HepG2 (cell line): ENCODE data around the gene CACNA2D3. TPM values are rescaled to one million over a fixed set of nuclear protein-coding genes. Genes with fewer than 3 reads are reported as not detected.

ENCODE experiments used
- ATAC-seq: fragments of 200-7000 bp; cut with Tn5 transposase; 3 replicates; pipeline ENCODE4 v1.9.1; 2020; ENCODE audit warnings: mild to moderate bottlenecking, moderate library complexity
- BruUV-seq: library from RNA; stranded (reverse); fragments of 400-500 nt; replicated peaks from 2 replicates; lab custom pipeline; 2021; lab: Mats Ljungman, UMichigan
- CTCF ChIA-PET: fragments of 300-600 bp; formaldehyde crosslinking; extraction: SDS; loops from one replicate; lab custom pipeline; 2021; ENCODE audit warnings: low total read pairs, inconsistent platforms, low intra/inter-chr PET ratio; lab: Yijun Ruan, JAX
- POLR2A ChIA-PET: fragments of 350-600 bp; sonication (Branson Sonifier 250); formaldehyde crosslinking; loops from one replicate; lab custom pipeline; 2020; ENCODE audit warnings: antibody characterized with exemption, inconsistent platforms; lab: Yijun Ruan, JAX
- DNase-seq: peaks from one replicate; pipeline ENCODE4 v3.0.0-alpha.2; 2015; ENCODE audit warnings: low spot score
- FAIRE-seq: peaks from 3 replicates; lab custom pipeline; 2011; peaks lifted over from hg19 to GRCh38; lab: Jason Lieb, UNC
- H2AFZ ChIP-seq: one replicate; pipeline ENCODE4 v1.6.1; 2011; ENCODE audit warnings: low read length, inconsistent platforms
- H3K27ac ChIP-seq: fragments of 300-600 bp; 3 replicates; pipeline ENCODE4 v1.8.0; 2011; ENCODE audit warnings: mixed run types, mild to moderate bottlenecking, mixed read lengths, low read length, inconsistent platforms; ENCODE audit not compliant: insufficient read depth; ENCODE audit errors: extremely low read length
- H3K27me3 ChIP-seq, 2 experiments: fragments of 200-600 bp in 1 of 2; 2 replicates in 1 of 2; 3 replicates in 1 of 2; pipeline versions ENCODE4 v1.6.0 to v1.8.0; 2011; ENCODE audit warnings: low read length in 2 of 2, mild to moderate bottlenecking in 2 of 2, moderate library complexity in 2 of 2, inconsistent platforms in 1 of 2; ENCODE audit not compliant: insufficient read depth in 2 of 2, control insufficient read depth in 1 of 2
- H3K36me3 ChIP-seq, 2 experiments: fragments of 200-600 bp in 1 of 2; replicated peaks in 1 of 2; 2 replicates in 1 of 2; 3 replicates in 1 of 2; pipeline versions ENCODE4 v1.5.1 to v1.8.0; 2011; ENCODE audit warnings: low read length in 2 of 2, inconsistent platforms in 1 of 2; ENCODE audit not compliant: insufficient read depth in 2 of 2, control insufficient read depth in 1 of 2
- H3K4me1 ChIP-seq: 2 replicates; pipeline ENCODE4 v1.5.1; 2012; ENCODE audit warnings: low read length, inconsistent platforms; ENCODE audit not compliant: insufficient read depth
- H3K4me2 ChIP-seq: 2 replicates; pipeline ENCODE4 v1.6.0; 2011; ENCODE audit warnings: low read depth, low read length, inconsistent platforms
- H3K4me3 ChIP-seq, 3 experiments: fragments of 200-600 bp in 1 of 3; sonication (generic), shearing (Covaris generic) in 1 of 3; replicated peaks in 1 of 3; 2 replicates each; pipeline ENCODE4 v1.5.1; 2011 to 2016; ENCODE audit warnings: low read length in 3 of 3, inconsistent platforms in 2 of 3, low read depth in 2 of 3, mild to moderate bottlenecking in 2 of 3, control low read depth in 1 of 3, mixed read lengths in 1 of 3; ENCODE audit not compliant: insufficient read depth in 1 of 3
- H3K79me2 ChIP-seq: one replicate; pipeline ENCODE4 v1.6.1; 2011; ENCODE audit warnings: low read length, inconsistent platforms; ENCODE audit not compliant: insufficient read depth
- H3K9ac ChIP-seq: 2 replicates; pipeline ENCODE4 v1.6.0; 2011; ENCODE audit warnings: mild to moderate bottlenecking, low read depth, low read length, inconsistent platforms; ENCODE audit not compliant: insufficient read depth
- H3K9me3 ChIP-seq: 2 replicates; pipeline ENCODE4 v1.5.1; 2012; ENCODE audit warnings: mild to moderate bottlenecking, low read length
- H4K20me1 ChIP-seq: 2 replicates; pipeline ENCODE4 v1.6.0; 2011; ENCODE audit warnings: inconsistent platforms, mild to moderate bottlenecking, low read length, moderate library complexity; ENCODE audit not compliant: insufficient read depth
- CBX5 ChIP-seq: sonication (generic); formaldehyde crosslinking; IDR thresholded peaks from 2 replicates; pipeline ENCODE4 v1.4.0; 2020; ENCODE audit warnings: missing genetic modification reagents, borderline replicate concordance
- CEBPB ChIP-seq: IDR thresholded peaks from 2 replicates; pipeline ENCODE4 v1.6.1; 2011; ENCODE audit warnings: low read depth, low read length, improper control_type of control experiment, borderline replicate concordance
- ETV5 ChIP-seq: IDR thresholded peaks from 2 replicates; pipeline ENCODE4 v1.6.1; 2018; ENCODE audit warnings: missing biosample characterization, missing genetic modification reagents, inconsistent platforms, borderline replicate concordance
- HNF4G ChIP-seq, 2 experiments: sonication (generic) in 1 of 2; formaldehyde crosslinking in 1 of 2; IDR thresholded peaks; 2 replicates each; pipeline versions ENCODE4 v1.4.0 to v1.6.1; 2011 to 2020; ENCODE audit warnings: borderline replicate concordance in 2 of 2, low read depth in 2 of 2, mild to moderate bottlenecking in 2 of 2, low read length in 1 of 2, missing genetic modification reagents in 1 of 2, moderate library complexity in 1 of 2
- MTA3 ChIP-seq: sonication (generic); formaldehyde crosslinking; IDR thresholded peaks from 2 replicates; pipeline ENCODE4 v1.4.0; 2020; ENCODE audit warnings: missing genetic modification reagents
- PAF1 ChIP-seq: IDR thresholded peaks from 2 replicates; pipeline ENCODE4 v1.6.1; 2016; ENCODE audit warnings: missing genetic modification reagents, missing compliant biosample characterization
- SMC3 ChIP-seq: IDR thresholded peaks from 2 replicates; pipeline ENCODE4 v1.6.1; 2011; ENCODE audit warnings: low read length, improper control_type of control experiment
- ZEB1 ChIP-seq: IDR thresholded peaks from 2 replicates; pipeline ENCODE4 v1.6.1; 2012; ENCODE audit warnings: mild to moderate bottlenecking, low read depth, inconsistent platforms; ENCODE audit not compliant: insufficient replicate concordance
- ZFP1 ChIP-seq: IDR thresholded peaks from 2 replicates; pipeline ENCODE4 v1.6.1; 2016
- ZNF101 ChIP-seq: sonication (generic); formaldehyde crosslinking; IDR thresholded peaks from 2 replicates; pipeline ENCODE4 v1.4.0; 2020; ENCODE audit warnings: mild to moderate bottlenecking, low read depth, missing genetic modification reagents, borderline replicate concordance
- ZNF432 ChIP-seq: sonication (generic); formaldehyde crosslinking; IDR thresholded peaks from 2 replicates; pipeline ENCODE4 v1.5.0; 2020; ENCODE audit warnings: missing genetic modification reagents, mild to moderate bottlenecking, borderline replicate concordance
- ZNF530 ChIP-seq: sonication (generic); formaldehyde crosslinking; IDR thresholded peaks from 2 replicates; pipeline ENCODE4 v1.5.0; 2020; ENCODE audit warnings: low read depth, mild to moderate bottlenecking, missing genetic modification reagents
- ZNF558 ChIP-seq: sonication (generic); formaldehyde crosslinking; IDR thresholded peaks from 2 replicates; pipeline ENCODE4 v1.9.0; 2022; ENCODE audit warnings: mild to moderate bottlenecking, missing genetic modification reagents, borderline replicate concordance
- ZNF678 ChIP-seq: sonication (generic); formaldehyde crosslinking; IDR thresholded peaks from 2 replicates; pipeline ENCODE4 v1.4.0; 2020; ENCODE audit warnings: mild to moderate bottlenecking, missing genetic modification reagents
- ZNF737 ChIP-seq: sonication (generic); formaldehyde crosslinking; IDR thresholded peaks from 2 replicates; pipeline ENCODE4 v1.5.0; 2020; ENCODE audit warnings: missing genetic modification reagents, mild to moderate bottlenecking, borderline replicate concordance
- ZNF782 ChIP-seq: sonication (generic); formaldehyde crosslinking; IDR thresholded peaks from 2 replicates; pipeline ENCODE4 v1.4.0; 2020; ENCODE audit warnings: missing genetic modification reagents, mild to moderate bottlenecking, borderline replicate concordance
- WGBS: methylation state at CpG from one replicate; pipeline ENCODE4 v1.1.6; 2017; ENCODE audit warnings: low lambda C conversion rate; 5-methylcytosine and 5-hydroxymethylcytosine counted together
- in situ Hi-C: cut with HindIII; loops from 2 replicates; pipeline ENCODE4 v1.10.0; 2017; ENCODE audit warnings: low pct_unique_long_range_greater_than_20kb; ENCODE audit not compliant: extremely low pct_ligation_motif_present
- intact Hi-C: fragments of 100-400 bp; cut with micrococcal nuclease; formaldehyde crosslinking; loops from one replicate; pipeline ENCODE4 v1.10.0; 2022; ENCODE audit not compliant: unreplicated experiment
- polyA plus RNA-seq, 8 experiments: library from polyadenylated mRNA; depleted of rRNA in 3 of 8; stranded (reverse) in 7 of 8; unstranded in 1 of 8; fragments of >200 nt; fragmentation: Illumina TruSeq in 4 of 8; extraction: Trizol in 4 of 8; gene quantifications; 2 replicates each; pipeline versions ENCODE4 v1.2.1 to v1.2.3, GENCODE V29; 2011 to 2016; ENCODE audit warnings: low read depth in 4 of 8, missing spikeins in 1 of 8, mixed read lengths in 1 of 8; ENCODE audit not compliant: insufficient read depth in 1 of 8
- total RNA-seq, 5 experiments: library from RNA; depleted of rRNA; stranded (reverse); fragments of >200 nt; fragmentation: Illumina TruSeq; extraction: Trizol; gene quantifications; 2 replicates each; pipeline ENCODE4 v1.2.3, GENCODE V29; 2016; ENCODE audit warnings: low read depth in 1 of 5
- TF ChIP-seq, protein P1 (sequence below): IDR thresholded peaks from 2 replicates; pipeline ENCODE4 v1.6.1; 2016; ENCODE audit warnings: low read depth, control low read depth
- TF ChIP-seq, protein P2 (sequence below): sonication (generic); formaldehyde crosslinking; IDR thresholded peaks from 2 replicates; pipeline ENCODE4 v1.5.0; 2020; ENCODE audit warnings: mild to moderate bottlenecking, missing genetic modification reagents
- TF ChIP-seq, protein P3 (sequence below): IDR thresholded peaks from 2 replicates; pipeline ENCODE4 v1.6.1; 2016; ENCODE audit warnings: low read depth, borderline replicate concordance
- TF ChIP-seq, protein P4 (sequence below): sonication (generic); formaldehyde crosslinking; IDR thresholded peaks from 2 replicates; pipeline ENCODE4 v1.5.0; 2020; ENCODE audit warnings: mild to moderate bottlenecking, missing genetic modification reagents, borderline replicate concordance

Gene CACNA2D3
- total and polyA plus RNA-seq, 2 of the 13 experiments (the other 11 are each of a cell fraction or from before 2014, with no cell fraction given): not detected

DNA sequence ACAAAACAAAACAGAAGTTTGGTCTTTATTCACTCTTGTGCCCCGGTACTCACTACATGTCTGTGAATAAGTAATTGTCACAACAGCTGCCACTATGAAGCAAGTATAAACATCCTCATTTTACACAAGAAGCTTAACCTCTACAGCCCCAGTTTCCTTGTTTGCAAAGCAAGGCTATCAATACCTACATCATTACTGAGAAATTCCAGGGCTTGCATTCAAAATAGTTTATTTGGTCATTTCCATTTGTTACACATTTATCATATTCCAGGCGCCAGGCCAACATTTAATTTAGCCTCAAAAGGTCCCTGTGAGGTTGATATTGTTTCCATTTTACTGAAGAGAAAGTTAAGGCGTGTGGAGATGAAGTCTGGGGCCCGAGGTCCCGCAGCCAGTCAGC, 966.9 kb downstream of the CACNA2D3 start (continued):
- TF ChIP-seq ZEB1 (no peak), SMC3 (no peak), CBX5 (CRISPR knock-in tag) (no peak), CEBPB (no peak), PAF1 (no peak)
- TF ChIP-seq, protein P1, sequence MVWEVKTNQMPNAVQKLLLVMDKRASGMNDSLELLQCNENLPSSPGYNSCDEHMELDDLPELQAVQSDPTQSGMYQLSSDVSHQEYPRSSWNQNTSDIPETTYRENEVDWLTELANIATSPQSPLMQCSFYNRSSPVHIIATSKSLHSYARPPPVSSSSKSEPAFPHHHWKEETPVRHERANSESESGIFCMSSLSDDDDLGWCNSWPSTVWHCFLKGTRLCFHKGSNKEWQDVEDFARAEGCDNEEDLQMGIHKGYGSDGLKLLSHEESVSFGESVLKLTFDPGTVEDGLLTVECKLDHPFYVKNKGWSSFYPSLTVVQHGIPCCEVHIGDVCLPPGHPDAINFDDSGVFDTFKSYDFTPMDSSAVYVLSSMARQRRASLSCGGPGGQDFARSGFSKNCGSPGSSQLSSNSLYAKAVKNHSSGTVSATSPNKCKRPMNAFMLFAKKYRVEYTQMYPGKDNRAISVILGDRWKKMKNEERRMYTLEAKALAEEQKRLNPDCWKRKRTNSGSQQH (CRISPR knock-in tag): no peak

DNA sequence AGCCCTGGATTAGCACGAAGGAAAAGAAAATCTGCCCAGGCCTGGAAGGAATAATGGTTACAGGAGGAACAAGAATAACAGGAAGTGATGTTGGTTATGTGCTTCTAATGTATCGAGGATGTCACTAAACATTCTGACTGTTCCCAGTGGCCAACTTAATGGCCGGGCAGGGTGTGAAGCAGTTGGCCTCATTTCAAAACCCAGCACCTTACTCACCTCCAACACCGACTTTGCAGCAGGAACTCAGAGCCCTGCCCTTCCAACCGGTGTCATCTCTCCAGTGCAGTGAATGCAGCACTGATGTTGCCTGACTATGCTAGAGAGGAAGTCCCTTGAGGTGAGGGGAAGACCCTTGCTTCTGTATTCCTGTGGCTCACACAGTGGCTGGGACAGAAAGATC, 967.9 kb downstream of the CACNA2D3 start:
- Histone ChIP-seq H3K4me2 (no peak overlapping the region), H3K4me3 (no peak overlapping the region), H3K36me3 (no peaks in the 10 kb centered on the region), H3K4me1 (no peaks in the 10 kb centered on the region), H3K27me3 (no peaks in the 10 kb centered on the region), H3K9me3 (no peaks in the 10 kb centered on the region), H2AFZ (no peak overlapping the region), H3K79me2 (no peaks in the 10 kb centered on the region), H3K9ac (no peak overlapping the region), H3K27ac (no peak overlapping the region), H4K20me1 (no peaks in the 10 kb centered on the region)
- FAIRE-seq (no peak), DNase-seq (no peak), ATAC-seq (no peak)
- in situ Hi-C loops (no loop called here), intact Hi-C loops (no loop called here)
- POLR2A ChIA-PET: no interaction called here
- no TSS peak for BruUV-seq
- WGBS: 1% methylated on average over 3 of the region's 5 CpGs
- CTCF ChIA-PET: no interaction called here
- TF ChIP-seq, protein P2, sequence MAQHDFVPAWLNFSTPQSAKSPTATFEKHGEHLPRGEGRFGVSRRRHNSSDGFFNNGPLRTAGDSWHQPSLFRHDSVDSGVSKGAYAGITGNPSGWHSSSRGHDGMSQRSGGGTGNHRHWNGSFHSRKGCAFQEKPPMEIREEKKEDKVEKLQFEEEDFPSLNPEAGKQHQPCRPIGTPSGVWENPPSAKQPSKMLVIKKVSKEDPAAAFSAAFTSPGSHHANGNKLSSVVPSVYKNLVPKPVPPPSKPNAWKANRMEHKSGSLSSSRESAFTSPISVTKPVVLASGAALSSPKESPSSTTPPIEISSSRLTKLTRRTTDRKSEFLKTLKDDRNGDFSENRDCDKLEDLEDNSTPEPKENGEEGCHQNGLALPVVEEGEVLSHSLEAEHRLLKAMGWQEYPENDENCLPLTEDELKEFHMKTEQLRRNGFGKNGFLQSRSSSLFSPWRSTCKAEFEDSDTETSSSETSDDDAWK (CRISPR knock-in tag): no peak
- TF ChIP-seq ZNF432 (CRISPR knock-in tag) (no peak), ZNF558 (CRISPR knock-in tag) (no peak), ZNF737 (no peak), MTA3 (CRISPR knock-in tag) (no peak), ZNF782 (CRISPR knock-in tag) (no peak), ZNF678 (CRISPR knock-in tag) (no peak), ZFP1 (CRISPR knock-in tag) (no peak), ZNF530 (CRISPR knock-in tag) (no peak), ETV5 (CRISPR knock-in tag) (no peak), HNF4G (IDR thresholded peaks at IDR 0.05; ENCODE audit: borderline replicate concordance, low read depth, low read length) (no peak), HNF4G (CRISPR knock-in tag; IDR thresholded peaks at IDR 0.05; ENCODE audit: borderline replicate concordance, low read depth) (no peak), ZNF101 (CRISPR knock-in tag) (no peak)
- TF ChIP-seq, protein P3, sequence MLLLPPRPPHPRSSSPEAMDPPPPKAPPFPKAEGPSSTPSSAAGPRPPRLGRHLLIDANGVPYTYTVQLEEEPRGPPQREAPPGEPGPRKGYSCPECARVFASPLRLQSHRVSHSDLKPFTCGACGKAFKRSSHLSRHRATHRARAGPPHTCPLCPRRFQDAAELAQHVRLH (CRISPR knock-in tag): no peak
- TF ChIP-seq, protein P4, sequence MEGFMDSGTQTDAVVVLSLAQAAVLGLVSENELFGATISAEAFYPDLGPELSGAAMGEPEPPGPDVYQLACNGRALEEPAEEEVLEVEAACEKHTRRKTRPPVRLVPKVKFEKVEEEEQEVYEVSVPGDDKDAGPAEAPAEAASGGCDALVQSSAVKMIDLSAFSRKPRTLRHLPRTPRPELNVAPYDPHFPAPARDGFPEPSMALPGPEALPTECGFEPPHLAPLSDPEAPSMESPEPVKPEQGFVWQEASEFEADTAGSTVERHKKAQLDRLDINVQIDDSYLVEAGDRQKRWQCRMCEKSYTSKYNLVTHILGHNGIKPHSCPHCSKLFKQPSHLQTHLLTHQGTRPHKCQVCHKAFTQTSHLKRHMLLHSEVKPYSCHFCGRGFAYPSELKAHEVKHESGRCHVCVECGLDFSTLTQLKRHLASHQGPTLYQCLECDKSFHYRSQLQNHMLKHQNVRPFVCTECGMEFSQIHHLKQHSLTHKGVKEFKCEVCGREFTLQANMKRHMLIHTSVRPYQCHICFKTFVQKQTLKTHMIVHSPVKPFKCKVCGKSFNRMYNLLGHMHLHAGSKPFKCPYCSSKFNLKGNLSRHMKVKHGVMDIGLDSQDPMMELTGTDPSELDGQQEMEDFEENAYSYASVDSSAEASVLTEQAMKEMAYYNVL (CRISPR knock-in tag): no peak
